Measurements from ENCODE around the gene C5AR1.

The C5AR1 gene

DNA sequence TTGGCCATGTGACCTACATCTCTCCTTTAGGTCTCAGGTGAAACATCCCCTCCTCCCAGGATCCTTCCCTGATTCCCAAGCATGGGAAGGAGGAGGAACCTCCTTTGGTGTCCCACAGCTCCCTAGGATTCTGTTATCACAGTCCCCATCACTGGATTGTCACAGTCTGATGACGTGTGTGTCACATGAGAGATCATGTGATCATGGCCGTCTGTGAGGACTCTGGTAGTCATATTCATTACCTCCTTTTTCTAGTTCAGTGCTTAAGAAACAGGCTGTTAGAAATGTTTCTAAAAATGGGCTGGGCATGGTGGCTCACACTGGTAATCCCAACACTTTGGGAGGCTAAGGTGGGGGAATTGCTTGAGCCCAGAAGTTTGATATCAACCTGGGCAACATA, 42.4 kb downstream of the C5AR1 start:
- peaks cover 10% of the 10 kb centered on the region for H3K79me2 ChIP-seq (ENCODE audit: insufficient read depth, low read length)

DNA sequence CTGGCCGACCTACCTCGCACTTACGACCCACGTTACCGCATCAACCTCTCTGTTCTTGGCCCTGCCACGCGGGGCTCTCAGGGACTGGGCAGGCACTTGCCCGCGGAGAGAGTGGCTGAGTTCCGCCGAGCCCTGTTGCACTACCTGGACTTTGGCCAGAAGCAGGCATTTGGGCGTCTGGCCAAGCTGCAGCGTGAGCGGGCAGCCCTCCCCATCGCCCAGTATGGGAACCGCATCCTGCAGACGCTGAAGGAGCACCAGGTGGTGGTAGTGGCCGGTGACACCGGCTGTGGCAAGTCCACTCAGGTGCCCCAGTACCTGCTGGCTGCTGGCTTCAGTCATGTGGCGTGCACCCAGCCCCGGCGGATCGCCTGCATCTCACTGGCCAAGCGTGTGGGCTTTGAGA, 43.6 kb downstream of the C5AR1 start:
- no peak overlapping the region for H3K9ac ChIP-seq (ENCODE audit: low read length)
- no peaks in the 10 kb centered on the region for H3K27me3 ChIP-seq (ENCODE audit: insufficient read depth, low read length)
- H3K36me3 ChIP-seq (ENCODE audit: insufficient read depth, low read length), result peaks cover 68% of the 10 kb centered on the region
- no peak overlapping the region for H3K27ac ChIP-seq (ENCODE audit: low read depth, low read length, poor library complexity, severe bottlenecking)
- no peaks in the 10 kb centered on the region for H3K9me2 ChIP-seq (ENCODE audit: low read depth, low read length)
- H2AFZ ChIP-seq (ENCODE audit: low read length), result no peak overlapping the region
- H3K4me2 ChIP-seq (ENCODE audit: low read length), result no peak overlapping the region
- no peaks in the 10 kb centered on the region for H3F3A ChIP-seq (ENCODE audit: insufficient read depth, low read length)
- TF ChIP-seq CTCF (IDR thresholded peaks at IDR 0.05; ENCODE audit: low read length) (no peak), EZH2 (IDR thresholded peaks at IDR 0.05; ENCODE audit: borderline replicate concordance, low read length) (no peak)
- peaks cover 27% of the 10 kb centered on the region for H3K4me1 ChIP-seq (ENCODE audit: insufficient read depth, low read length, severe bottlenecking)
- H3K9me3 ChIP-seq (ENCODE audit: low read length), result no peaks in the 10 kb centered on the region
- no peaks in the 10 kb centered on the region for H4K20me1 ChIP-seq (ENCODE audit: insufficient read depth, low read length)
- peaks cover 10% of the 10 kb centered on the region for H3K79me2 ChIP-seq (ENCODE audit: insufficient read depth, low read length)
- H3K4me3 ChIP-seq (ENCODE audit: low read depth, low read length, poor library complexity, severe bottlenecking), result no peak overlapping the region

More for the DNA sequence above, 42.4 kb downstream of the C5AR1 start:
- Histone ChIP-seq H4K20me1 (ENCODE audit: insufficient read depth, low read length) (no peaks in the 10 kb centered on the region), H3F3A (ENCODE audit: insufficient read depth, low read length) (no peaks in the 10 kb centered on the region), H3K9me3 (ENCODE audit: low read length) (no peaks in the 10 kb centered on the region), H3K27me3 (ENCODE audit: insufficient read depth, low read length) (no peaks in the 10 kb centered on the region), H3K36me3 (ENCODE audit: insufficient read depth, low read length) (peaks cover 56% of the 10 kb centered on the region), H2AFZ (ENCODE audit: low read length) (no peak overlapping the region), H3K27ac (ENCODE audit: low read depth, low read length, poor library complexity, severe bottlenecking) (no peak overlapping the region), H3K4me3 (ENCODE audit: low read depth, low read length, poor library complexity, severe bottlenecking) (no peak overlapping the region), H3K9me2 (ENCODE audit: low read depth, low read length) (no peaks in the 10 kb centered on the region), H3K4me1 (ENCODE audit: insufficient read depth, low read length, severe bottlenecking) (peaks cover 28% of the 10 kb centered on the region), H3K9ac (ENCODE audit: low read length) (no peak overlapping the region), H3K4me2 (ENCODE audit: low read length) (no peak overlapping the region)
- TF ChIP-seq CTCF (IDR thresholded peaks at IDR 0.05; ENCODE audit: low read length) (no peak), EZH2 (IDR thresholded peaks at IDR 0.05; ENCODE audit: borderline replicate concordance, low read length) (no peak)

DNA sequence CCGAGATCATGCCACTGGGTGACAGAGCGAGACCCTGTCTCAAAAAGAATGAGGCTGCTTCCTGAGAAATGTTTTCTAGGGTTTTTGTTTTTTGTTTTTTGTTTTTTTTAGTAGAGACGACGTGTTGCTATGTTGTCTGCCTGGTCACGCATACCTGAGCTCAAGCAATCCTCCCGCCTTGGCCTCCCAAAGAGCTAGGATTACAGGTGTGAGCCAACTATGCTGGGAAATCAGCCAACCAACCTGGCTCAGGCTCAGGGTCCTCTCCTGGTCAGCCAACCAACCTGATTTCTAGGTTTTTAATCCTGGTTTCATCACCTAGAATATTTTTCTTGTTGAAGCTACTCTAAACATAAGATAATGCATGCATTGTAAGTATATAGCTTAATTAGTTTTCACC, 47.2 kb downstream of the C5AR1 start:
- Histone ChIP-seq H3K27ac (ENCODE audit: low read depth, low read length, poor library complexity, severe bottlenecking) (no peak overlapping the region), H4K20me1 (ENCODE audit: insufficient read depth, low read length) (no peaks in the 10 kb centered on the region), H3K9me3 (ENCODE audit: low read length) (no peaks in the 10 kb centered on the region), H3K4me3 (ENCODE audit: low read depth, low read length, poor library complexity, severe bottlenecking) (no peak overlapping the region), H3K9ac (ENCODE audit: low read length) (no peak overlapping the region), H3K4me2 (ENCODE audit: low read length) (no peak overlapping the region), H3K4me1 (ENCODE audit: insufficient read depth, low read length, severe bottlenecking) (no peaks in the 10 kb centered on the region), H2AFZ (ENCODE audit: low read length) (no peak overlapping the region), H3K27me3 (ENCODE audit: insufficient read depth, low read length) (no peaks in the 10 kb centered on the region), H3K36me3 (ENCODE audit: insufficient read depth, low read length) (peaks cover 95% of the 10 kb centered on the region), H3F3A (ENCODE audit: insufficient read depth, low read length) (no peaks in the 10 kb centered on the region), H3K79me2 (ENCODE audit: insufficient read depth, low read length) (no peaks in the 10 kb centered on the region), H3K9me2 (ENCODE audit: low read depth, low read length) (no peaks in the 10 kb centered on the region)
- TF ChIP-seq EZH2 (IDR thresholded peaks at IDR 0.05; ENCODE audit: borderline replicate concordance, low read length) (no peak), CTCF (IDR thresholded peaks at IDR 0.05; ENCODE audit: low read length) (no peak)
